Activated CD8-positive, alpha-beta memory T cell treated with anti-CD3 and anti-CD28 coated beads, Interleukin-2, amount 50 U/mL, for 48 hours (primary cell): Measurements from ENCODE around the gene IDUA.
"Not testable (repeated sequence)": the region's sequence is repeated elsewhere in the genome, so short reads cannot be mapped to it uniquely, and the experiment has no call there.

ENCODE experiments used
- DNase-seq: peaks from one replicate; pipeline ENCODE4 v3.0.0-alpha.2; 2020

IDUA gene

DNA sequence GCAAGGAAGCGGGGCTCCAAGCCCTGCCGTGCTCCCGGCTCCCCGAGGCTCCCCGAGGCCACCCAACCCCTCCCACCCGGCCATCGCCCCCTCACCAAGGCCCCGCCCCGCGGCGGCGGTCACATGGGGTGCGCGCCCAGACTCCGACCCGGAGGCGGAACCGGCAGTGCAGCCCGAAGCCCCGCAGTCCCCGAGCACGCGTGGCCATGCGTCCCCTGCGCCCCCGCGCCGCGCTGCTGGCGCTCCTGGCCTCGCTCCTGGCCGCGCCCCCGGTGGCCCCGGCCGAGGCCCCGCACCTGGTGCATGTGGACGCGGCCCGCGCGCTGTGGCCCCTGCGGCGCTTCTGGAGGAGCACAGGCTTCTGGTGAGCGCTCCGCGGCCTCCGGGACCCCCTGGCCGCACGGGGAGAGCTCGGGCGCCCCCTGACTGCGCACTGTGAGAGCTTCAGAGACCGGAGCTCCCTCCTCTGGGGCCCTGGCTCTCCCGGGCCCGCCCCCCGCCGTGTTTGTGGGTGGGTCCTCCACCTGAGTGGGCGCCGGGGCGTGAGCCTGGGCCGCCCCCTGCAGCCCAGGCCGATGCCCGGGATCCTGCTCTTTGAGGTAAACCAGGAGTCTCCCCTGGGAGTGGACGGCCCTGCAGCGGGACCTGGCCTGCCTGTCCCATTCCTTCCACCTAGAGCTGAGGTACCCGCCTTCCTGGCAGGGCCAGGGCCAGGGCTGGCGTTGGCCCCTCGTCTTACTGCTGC lies at the start of gene IDUA:
Gene IDUA (plus strand): TSS at position 166 of the 745 bp plus-strand sequence. CDS start 41 bp downstream, at position 207.
- peak; percentile 92 for DNase-seq

DNA sequence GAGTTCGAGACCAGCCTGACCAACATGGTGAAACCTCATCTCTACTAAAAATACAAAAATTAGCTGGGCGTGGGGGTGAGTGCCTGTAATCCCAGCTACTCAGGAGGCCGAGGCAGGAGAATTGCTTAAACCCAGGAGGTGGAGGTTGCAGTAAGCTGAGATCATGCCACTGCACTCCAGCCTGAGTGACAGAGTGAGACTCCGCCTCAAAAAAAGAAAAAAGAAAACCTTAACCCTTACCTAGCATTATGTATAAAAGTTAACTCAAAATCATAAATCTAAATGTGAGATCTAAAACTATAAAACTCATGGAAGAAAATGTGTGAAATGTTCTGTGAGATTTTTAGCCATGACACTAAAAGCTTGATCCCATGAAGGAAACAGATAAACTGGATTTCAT lies 47.3 kb upstream of the IDUA start:
- DNase-seq = not testable (repeated sequence)

DNA sequence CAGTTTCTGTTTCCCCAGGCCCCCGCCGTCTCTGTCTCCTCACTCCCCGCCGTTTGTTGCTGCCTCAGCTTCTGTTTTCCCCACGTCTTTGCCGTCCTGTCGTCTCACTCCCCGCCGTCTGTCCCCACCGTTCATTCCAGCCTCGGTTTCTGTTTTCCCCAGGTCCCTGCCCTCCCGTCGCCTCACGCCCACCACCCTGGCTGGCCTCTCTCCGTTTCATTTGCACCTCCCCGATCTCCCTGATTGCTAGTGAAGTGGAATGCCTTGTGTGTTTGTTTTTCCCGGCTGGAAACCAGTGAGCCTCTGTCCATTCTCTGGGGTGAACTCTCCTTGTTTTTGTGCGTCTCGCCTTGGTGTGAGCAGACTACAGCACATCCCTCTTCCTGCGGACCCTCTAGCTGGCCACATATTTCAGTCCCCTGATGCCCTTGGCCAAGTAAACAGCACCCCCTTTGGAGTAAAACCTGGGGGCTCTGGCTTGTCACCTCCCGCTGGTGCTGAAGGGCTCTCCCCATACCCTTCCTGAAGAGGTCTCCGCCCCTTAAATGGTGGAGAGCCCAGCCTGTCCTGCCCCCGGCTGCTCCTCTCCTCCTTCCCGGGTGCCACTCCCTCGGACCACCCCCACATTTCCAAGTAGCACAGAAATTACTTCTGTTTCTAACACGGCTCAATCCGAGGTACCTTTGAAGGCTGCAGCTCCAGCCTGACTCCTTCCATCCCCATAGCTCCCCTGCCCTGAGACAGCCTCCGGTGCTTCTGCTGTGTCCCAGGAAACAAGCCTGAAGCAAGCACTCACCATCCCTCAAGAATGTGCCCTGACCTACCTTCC lies 41.4 kb upstream of the IDUA start:
- DNase-seq = no peak

DNA sequence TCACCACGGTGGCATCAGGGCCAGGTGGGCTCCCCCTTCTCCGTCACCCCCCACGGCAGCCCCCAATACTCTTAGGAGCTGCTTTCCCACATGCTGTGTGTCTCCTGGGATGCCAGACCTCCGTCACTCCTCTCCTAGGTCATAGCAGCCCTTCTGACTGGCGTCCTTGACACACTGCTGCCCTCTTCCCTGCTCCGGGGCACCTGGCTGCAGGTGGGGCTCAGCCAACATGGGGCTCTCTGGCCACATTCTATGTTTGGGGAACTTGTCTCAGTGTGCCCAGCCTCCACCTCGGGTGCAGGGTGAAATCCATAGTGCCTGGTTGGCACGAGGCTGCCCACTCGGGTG lies 40.8 kb upstream of the IDUA start:
- DNase-seq = no peak

DNA sequence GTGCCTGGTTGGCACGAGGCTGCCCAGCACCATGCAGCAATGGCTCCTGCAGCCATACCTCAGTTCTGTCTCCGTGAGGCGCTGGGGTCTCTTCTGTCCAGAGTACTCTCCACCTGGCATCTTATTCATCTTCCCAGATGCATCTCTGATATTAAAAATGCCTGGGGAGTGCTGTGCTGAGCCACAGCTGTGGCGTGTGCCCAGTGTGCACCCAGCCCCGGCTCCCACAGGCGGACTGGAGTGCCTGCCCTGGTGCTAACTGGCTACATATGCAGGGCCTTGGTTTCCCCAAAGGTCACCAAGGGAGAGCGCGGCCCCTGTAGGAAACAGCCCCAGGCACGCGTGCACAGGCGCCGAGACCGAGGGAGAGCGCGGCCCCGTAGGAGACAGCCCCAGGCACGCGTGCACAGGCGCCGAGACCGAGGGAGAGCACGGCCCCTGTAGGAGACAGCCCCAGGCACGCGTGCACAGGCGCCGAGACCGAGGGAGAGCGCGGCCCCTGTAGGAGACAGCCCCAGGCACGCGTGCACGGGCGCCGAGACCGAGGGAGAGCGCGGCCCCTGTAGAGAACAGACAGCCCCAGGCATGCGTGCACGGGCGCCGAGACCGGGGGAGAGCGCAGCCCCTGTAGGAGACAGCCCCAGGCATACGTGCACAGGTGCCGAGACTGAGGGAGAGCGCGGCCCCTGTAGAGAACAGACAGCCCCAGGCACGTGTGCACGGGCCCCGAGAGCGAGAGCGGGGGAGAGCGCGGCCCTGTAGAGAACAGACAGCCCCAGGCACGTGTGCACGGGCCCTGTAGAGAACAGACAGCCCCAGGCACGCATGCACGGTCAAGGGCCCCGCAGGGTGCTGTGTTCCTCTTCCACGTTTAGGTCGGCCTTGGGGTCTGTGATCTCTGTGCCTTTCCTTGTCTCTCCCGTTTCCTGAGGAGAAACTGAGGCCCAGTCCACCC lies 40.0 kb upstream of the IDUA start:
- no peak for DNase-seq

DNA sequence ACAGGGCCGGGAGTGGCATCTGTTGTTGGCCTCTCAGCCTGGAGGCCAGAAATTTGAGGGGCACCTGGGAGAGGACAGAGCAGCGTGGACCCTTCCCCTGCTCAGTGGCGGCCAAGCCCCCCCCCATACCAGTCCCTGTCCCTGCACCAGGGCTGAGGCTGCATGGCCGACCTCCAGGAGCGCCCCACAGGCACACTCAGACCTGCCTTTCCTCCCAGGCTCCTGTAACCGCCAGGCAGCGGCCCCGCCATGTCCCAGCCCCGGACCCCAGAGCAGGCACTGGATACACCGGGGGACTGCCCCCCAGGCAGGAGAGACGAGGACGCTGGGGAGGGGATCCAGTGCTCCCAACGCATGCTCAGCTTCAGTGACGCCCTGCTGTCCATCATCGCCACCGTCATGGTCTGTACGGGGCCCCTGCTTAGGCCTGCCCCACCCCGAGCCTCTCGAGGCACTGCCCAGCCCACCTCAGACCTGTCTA lies 39.3 kb upstream of the IDUA start:
- DNase-seq = no peak

DNA sequence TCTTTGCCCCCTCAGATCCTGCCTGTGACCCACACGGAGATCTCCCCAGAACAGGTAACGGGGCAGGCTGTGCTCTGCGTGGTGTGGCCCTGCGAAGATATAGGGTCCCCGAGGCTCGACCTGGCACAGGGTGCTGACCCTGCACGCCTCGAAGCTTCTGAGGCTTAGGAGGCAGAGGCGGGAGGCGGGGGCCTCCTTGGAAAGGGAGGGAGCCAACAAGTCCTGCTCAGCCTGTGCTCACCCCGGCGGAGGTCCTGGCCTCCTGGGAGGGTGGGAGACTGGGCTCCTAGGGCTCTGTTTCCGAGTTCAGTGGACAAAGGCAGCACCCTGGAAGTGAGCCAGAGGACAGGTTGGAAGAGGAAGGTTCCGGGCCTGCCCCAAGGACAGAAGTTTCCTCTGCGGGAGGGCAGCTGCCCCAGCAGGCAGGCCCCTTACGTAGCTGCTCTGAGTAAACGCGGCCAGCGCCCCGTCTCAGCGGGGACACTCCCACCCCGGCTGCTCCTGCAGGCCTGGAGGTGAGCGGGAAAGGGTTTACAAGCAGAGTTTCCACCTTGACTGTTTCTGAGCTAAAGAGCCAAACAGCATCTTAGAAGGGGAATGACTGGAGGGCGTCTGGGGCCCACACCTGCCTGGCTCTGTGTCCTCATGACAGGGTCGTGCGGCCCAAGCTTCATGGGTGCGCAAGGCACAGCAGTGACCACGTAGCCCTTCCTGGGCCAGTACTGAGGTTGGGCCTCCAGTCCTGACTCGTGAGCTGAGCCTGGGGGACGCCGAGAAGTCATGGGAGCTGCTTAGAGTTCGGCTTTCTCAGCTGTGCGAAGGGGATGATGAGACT lies 38.5 kb upstream of the IDUA start:
- DNase-seq = no peak

DNA sequence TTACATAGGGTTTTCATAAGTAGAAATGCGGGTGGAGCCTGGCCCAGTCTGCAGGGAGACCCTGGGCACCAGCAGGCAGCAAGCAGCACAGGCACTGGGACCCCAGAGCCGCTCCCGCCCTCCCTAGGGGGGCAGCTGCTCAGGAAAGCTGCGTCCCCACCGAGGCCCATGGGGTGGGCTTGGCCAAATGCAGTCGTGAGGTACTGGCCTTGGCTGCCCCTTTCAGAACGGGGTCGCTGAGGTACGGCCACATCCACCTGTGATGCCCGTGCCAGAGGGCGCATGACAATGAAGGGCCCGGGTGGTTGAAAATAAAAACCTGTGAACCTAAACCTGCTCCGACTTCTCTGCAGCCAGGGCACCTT lies 37.9 kb upstream of the IDUA start:
- no peak for DNase-seq

DNA sequence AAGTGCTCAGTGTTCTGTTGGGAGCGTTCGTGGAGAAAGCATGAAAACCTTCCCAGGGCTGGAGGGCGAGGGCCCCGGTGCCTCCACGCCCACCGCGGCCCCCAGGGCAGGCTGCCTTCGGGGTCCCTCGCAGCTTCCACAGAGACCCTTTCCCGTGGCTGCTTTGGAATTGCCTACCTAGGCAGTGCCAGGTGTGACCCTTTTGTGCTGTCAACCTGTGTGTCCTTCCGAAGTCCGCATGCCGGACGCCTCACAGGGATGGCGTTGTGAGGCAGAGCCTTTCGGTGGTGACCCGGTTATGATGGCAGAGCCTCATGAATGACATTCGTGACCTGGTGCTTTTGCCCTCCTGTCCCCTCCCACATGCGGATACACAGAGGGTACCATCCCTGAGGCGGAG lies 37.2 kb upstream of the IDUA start:
- DNase-seq = no peak

DNA sequence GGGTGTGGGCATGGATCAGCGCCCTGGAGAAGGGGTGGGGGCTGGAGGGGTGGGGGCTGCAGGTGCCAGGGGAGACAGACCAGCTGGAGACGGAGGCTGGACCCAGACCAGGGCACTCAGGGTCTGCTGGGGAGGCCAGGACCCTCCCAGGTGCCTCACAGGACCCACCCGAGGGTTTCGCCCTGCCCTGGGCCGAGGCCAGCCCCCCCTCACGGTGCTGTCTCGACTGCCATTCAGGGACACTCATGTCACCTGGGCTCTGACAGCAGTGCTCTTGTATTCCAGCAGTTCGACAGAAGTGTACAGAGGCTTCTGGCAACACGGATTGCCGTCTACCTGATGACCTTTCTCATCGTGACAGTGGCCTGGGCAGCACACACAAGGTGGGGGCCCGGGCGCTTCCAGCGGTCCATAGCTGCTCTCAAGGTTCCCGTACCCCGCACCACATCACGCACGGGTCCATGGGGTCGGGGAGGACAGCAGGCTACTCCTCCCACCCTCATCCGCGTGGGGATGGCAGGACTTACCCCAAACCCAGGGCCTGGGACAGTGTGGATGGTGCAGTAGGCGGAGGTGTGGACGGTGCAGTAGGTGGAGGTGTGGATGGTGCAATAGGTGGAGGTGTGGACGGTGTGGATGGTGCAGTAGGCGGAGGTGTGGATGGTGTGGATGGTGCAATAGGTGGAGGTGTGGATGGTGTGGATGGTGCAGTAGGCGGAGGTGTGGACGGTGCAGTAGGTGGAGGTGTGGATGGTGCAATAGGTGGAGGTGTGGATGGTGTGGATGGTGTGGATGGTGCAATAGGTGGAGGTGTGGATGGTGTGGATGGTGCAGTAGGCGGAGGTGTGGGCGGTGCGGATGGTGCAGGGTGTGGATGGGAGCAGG lies 36.5 kb upstream of the IDUA start:
- DNase-seq = no peak

DNA sequence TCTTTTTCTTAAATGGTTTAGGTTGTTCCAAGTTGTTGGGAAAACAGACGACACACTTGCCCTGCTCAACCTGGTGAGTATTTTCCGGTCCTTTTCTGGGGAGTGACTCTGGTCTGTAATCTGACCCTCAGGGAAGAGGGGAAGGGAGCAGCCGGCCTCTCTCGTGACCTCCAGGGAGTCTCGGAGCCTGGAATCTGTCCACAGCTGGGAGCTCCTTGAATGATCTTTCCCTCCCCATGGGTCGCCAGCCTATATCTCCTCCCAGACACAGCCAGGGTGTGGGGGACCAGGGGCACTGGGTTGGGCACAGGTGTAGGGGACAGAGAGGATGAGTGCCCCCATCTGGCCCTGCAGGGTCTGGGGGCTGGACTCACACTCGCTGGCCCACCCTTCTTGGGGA lies 35.7 kb upstream of the IDUA start:
- DNase-seq = no peak

DNA sequence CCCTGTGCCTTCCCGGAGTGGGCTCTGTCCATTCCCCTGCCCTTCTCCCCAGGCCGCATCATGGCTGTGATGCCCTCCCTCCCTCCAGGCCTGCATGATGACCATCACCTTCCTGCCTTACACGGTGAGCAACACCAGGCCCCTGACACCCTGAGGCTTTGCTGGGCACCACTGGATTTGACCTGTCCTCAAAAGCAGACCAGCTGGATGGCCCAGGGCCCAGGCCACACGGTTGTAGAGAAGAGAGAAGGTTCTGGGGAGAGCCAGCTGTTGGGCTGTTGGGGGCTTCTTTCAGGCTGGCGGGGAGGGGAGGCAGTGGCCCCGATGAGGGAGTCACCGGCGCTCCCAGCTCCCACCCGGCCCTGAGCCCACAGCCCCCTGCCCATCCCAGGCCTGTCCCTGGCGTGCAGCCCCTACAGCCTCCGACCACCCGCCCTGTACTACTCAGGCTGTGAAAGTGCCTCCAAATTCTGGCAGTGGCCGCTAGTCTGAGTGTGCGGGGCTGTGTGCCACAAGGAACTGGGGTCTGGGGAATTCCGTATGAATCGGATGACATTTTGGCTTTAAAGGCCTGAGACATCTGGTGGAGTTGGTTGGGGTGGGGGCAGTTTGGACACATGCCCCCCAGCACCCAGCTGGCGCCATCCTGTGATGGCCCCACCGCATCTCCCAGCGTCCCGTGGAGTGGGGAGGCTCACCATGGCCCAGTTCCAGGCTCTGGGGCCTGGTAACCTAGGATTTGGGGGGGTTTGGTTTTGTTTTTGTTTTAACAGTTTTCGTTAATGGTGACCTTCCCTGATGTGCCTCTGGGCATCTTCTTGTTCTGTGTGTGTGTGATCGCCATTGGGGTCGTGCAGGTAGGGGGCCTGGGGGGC lies 35.0 kb upstream of the IDUA start:
- no peak for DNase-seq

DNA sequence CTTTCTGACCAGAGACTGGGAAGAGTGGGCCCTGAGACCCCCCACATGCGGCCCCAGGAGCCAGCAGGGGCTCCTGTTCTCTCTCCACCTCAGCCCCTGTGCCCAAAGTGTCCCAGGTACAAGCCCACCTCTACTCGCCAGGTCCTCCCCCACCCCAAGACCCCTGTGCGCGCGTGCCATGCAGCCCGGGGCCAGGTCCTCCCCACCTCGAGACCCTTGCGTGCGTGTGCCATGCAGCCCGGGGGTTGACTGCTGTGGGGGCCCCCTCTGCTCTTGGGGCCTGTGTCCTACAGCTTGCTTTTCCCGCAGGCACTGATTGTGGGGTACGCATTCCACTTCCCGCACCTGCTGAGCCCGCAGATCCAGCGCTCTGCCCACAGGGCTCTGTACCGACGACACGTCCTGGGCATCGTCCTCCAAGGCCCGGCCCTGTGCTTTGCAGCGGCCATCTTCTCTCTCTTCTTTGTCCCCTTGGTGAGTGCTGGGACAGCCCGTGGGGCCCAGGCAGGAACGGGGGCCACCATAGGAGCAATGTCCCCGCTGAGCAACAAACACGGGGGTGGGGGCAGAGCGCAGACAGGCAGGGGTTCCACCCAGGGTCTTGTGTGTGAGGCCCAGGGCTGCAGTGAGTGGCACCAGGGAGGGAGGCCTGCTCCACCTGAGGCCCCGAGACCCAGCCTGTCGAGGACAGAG lies 33.8 kb upstream of the IDUA start:
- DNase-seq = no peak

DNA sequence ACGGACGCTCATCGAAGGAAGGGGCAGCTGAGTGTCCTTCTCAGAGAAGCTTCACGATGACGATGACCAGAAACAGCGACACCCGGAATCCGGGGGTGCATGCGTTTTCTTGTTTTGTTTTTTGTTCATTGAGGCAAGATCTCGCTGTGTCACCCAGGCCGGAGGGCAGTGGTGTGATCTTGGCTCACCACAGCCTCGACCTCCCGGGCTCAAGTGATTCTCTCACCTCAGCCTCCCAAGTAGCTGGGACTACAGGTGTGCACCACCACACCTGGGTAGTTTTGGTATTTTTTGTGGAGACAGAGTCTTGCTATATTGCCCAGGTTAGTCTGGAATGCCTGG lies 33.3 kb upstream of the IDUA start:
- DNase-seq = no peak

DNA sequence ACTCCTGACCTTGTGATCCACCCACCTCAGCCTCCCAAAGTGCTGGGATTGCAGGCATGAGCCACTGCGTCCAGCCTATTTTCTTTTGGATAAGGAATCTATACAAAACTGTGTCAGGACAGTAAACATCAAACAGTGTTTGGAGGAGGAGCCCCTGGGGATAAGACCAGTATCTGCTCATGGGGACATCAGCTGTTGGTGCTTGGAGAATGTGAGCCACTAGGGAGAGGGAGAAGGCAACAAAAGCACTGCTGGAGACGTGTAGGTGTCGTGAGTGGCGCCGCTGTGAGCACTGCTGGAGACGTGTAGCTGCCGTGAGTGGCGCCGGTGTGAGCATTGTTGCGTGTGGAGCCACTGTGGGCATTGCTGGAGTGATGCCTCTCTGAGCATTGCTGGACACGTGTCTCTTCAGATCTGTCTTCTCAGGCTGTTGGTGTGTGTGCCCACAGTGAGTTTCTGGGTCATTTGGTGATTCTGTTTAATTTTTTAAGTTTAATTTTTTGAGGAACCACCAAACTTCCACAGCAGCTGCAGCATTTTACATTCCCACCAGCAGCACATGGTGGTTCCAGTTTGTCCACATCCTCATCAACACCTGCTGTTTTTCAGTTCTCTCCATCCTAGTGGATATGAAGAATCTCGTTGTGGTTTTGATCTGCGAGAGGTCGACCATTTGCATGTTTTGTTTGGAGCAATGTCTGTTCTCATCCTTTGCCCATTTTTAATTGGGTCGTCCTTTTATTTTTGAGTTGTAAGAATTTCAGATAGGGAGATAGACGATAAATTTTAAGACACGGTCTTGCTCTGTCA lies 32.4 kb upstream of the IDUA start:
- no peak for DNase-seq

DNA sequence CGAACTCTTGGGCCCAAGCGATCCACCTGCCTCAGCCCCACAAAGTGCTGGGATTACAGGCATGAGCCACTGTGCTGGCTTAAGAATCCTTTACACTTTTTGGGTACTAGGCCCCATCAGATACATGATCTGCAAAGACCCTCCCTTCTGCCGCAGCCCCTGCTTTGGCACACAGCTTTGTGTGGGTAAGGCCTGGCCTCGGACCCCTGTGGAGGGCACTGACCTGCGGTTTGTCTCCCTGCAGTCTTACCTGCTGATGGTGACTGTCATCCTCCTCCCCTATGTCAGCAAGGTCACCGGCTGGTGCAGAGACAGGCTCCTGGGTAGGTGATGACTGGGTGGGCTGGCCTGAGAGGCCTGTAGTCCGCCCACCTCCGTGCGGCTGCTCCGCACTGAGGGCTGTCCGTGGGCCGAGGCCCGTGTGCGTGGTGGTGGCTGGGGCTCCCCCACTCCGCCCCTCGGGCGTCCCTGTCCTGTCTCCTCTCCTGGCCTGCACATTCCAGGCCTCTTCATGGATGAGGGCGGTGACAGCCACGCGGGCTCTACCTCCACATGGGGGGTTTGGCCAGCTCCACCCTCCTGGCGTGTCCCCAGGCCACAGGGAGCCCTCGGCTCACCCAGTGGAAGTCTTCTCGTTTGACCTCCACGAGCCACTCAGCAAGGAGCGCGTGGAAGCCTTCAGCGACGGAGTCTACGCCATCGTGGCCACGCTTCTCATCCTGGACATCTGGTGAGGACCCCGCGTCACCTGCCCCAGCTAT lies 31.5 kb upstream of the IDUA start:
- DNase-seq = no peak

DNA sequence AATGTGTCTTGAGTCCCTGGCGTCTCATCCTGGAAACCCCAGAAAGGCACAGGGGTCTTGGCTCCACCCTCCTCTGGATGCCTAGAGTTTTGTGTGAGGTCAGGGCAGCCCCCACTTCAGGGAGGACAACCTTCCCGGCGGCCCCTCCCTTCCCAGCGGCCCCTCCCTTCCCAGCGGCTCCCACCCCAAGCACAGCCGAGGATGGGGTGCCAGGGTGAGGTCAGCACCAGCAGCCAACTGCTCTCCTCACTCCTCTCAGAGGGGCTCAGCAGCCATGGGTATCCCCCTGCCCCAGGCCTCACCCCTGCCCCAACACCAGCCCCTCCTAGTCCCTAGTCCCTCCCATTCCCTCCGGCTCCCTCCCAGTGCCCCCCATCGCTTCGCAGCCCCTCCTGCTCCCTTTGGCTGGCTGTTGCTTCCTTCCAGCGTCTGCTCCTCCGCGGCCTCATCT lies 30.9 kb upstream of the IDUA start:
- DNase-seq = no peak
